ENCODE measurements around the gene TANC1. TPM values are rescaled to one million over a fixed set of nuclear protein-coding genes. Genes with fewer than 3 reads are reported as not detected.

TANC1 gene
- total RNA-seq (under 1 TPM; 0.41 to 0.47 TPM), total RNA-seq (0 to 2.9 (median 1.0) reads per million in 172 experiments)
- polyA plus RNA-seq (2013, experiment 1 of 2) = 0.43 TPM
- polyA plus RNA-seq (2013, experiment 2 of 2) = 0.79 TPM

DNA sequence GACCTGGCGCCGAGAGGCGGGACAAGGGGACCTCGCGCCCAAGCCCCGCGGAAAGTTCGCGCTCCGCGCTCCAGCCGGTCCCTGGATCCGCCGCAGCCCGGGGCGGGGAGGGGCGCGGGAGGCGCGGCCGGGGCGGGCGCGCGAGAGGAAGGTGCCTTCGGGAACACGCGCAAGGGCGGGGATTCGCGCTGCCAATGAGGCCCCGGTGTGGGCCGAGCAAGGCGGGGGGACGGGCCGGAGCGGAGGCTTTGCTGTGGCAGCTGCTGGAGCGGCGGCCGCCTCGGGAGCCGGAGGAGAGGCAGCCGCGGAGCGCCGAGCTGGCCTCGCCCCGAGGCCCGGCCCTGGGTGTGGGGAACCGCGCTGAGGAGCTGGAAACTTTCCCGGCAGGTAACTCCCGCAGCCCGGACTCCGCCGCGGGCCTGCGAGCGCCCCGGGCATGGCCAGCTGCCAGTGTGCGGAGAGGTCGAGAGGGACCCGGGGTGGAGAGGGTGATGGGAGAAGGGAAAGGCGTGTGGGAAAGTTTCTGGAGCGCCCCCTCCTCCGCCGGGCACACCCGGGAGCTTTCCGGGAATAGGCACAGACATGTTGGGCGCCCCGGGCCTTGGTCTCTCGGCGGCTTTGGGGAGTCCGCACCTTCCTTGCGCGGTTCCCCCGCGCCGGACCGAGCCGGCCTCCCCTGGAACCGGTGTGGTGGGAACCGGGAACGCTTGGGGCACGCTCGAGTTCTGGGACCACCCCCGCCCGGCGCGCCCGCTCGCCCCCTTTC is at the start of gene TANC1:
TSS of gene TANC1 (plus strand) at position 245 of the 766 bp plus-strand sequence. CDS start 97,271 bp downstream, outside the sequence.
- peak within 1 kb of the TSS; percentile 81 for H3K4me3 Mint-ChIP-seq
- Histone ChIP-seq H3K4me1 (ENCODE audit: insufficient read depth, low read length) (peaks cover 23% of the 10 kb centered on the region), H3K27me3 (ENCODE audit: control insufficient read depth in 1 of 2, insufficient read depth in 2 of 2, low read length in 2 of 2) (peaks cover 28 to 44% of the 10 kb centered on the region in 2 experiments), H3K4me3 (ENCODE audit: low read length) (peak within 1 kb of the TSS; percentile 55), H3K36me3 (ENCODE audit: insufficient read depth, low read length) (no peaks in the 10 kb centered on the region), H3K9me3 (ENCODE audit: control insufficient read depth in 1 of 2, insufficient read depth in 1 of 2, low read length in 2 of 2) (no peaks in the 10 kb centered on the region), H3K27ac (ENCODE audit: low read depth in 1 of 2, low read length in 2 of 2) (no peak within 1 kb of the TSS)
- H3K27me3 Mint-ChIP-seq = peaks cover 58% of the 10 kb centered on the region
- POLR2A ChIA-PET = no interaction called here
- peak in 12 of 14 experiments; percentile 2 to 70 (median 38) for DNase-seq
- no peaks in the 10 kb centered on the region for H3K36me3 Mint-ChIP-seq (ENCODE audit: low read depth)
- no peak within 1 kb of the TSS for H3K27ac Mint-ChIP-seq
- CTCF ChIA-PET = no interaction called here
- no peaks in the 10 kb centered on the region for H3K9me3 Mint-ChIP-seq
- TF ChIP-seq, protein P1, sequence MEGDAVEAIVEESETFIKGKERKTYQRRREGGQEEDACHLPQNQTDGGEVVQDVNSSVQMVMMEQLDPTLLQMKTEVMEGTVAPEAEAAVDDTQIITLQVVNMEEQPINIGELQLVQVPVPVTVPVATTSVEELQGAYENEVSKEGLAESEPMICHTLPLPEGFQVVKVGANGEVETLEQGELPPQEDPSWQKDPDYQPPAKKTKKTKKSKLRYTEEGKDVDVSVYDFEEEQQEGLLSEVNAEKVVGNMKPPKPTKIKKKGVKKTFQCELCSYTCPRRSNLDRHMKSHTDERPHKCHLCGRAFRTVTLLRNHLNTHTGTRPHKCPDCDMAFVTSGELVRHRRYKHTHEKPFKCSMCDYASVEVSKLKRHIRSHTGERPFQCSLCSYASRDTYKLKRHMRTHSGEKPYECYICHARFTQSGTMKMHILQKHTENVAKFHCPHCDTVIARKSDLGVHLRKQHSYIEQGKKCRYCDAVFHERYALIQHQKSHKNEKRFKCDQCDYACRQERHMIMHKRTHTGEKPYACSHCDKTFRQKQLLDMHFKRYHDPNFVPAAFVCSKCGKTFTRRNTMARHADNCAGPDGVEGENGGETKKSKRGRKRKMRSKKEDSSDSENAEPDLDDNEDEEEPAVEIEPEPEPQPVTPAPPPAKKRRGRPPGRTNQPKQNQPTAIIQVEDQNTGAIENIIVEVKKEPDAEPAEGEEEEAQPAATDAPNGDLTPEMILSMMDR (IDR thresholded peaks at IDR 0.05) = no peak
- intact Hi-C loops (cut with DNase I, micrococcal nuclease) = no loop called here
- peak; percentile 76 for ATAC-seq (ENCODE audit: poor library complexity)
- H3K4me1 Mint-ChIP-seq (ENCODE audit: low read depth) = peaks cover 16% of the 10 kb centered on the region

DNA sequence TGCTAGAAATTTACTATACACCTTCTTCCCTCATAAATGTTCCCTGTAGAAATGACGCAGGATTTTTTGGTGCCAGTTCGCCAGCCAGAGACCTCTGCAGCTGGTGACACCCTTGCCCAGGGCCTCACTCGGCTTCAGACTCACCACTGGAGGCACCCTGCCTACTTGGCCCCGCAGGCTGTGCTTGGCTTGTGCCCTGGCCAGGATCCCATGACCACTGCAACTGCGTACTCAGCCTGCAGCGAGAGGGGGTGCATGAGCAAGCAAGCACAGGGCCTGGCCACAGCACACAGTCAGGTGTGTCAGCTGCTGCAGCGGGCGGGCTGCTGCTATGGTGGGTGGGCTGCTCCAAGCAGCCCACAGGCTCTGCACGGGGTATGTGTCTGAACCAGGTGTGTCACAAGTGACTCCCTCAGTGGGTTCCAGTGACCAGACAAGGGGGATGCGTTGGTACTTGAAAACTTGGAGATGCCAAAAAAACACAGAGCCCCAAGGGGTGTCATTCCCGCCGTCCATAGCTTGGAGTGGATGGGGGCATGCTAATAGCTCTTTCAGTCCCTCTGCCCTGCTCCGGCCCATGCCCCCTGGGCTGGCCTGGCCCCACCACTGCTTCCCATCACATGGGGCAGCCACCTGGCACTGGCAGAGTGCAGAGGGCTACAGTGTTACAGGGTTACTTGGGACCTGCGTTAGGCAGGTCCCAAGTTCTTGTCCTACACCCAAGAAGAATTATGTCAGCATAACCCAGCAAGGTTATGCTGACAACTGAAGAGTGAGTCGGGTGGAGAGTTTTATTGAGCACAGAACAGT is 46.6 kb upstream of the TANC1 start:
- Histone ChIP-seq H3K36me3 (ENCODE audit: insufficient read depth, low read length) (no peaks in the 10 kb centered on the region), H3K4me3 (ENCODE audit: low read length) (no peak overlapping the region), H3K27ac (ENCODE audit: low read depth in 1 of 2, low read length in 2 of 2) (no peak overlapping the region), H3K4me1 (ENCODE audit: insufficient read depth, low read length) (no peaks in the 10 kb centered on the region), H3K27me3 (ENCODE audit: control insufficient read depth in 1 of 2, insufficient read depth in 2 of 2, low read length in 2 of 2) (no peaks in the 10 kb centered on the region), H3K9me3 (ENCODE audit: control insufficient read depth in 1 of 2, insufficient read depth in 1 of 2, low read length in 2 of 2) (no peaks in the 10 kb centered on the region)
- Mint-ChIP-seq H3K9me3 (no peaks in the 10 kb centered on the region), H3K36me3 (ENCODE audit: low read depth) (no peaks in the 10 kb centered on the region), H3K4me1 (ENCODE audit: low read depth) (no peaks in the 10 kb centered on the region), H3K27me3 (peaks cover 6% of the 10 kb centered on the region), H3K27ac (no peak overlapping the region), H3K4me3 (no peak overlapping the region)
- CTCF ChIA-PET = no interaction called here
- intact Hi-C loops (cut with DNase I, micrococcal nuclease) = no loop called here
- no peak for ATAC-seq (ENCODE audit: poor library complexity)
- DNase-seq = no peak
- TF ChIP-seq, protein P1 (IDR thresholded peaks at IDR 0.05) = no peak
- POLR2A ChIA-PET = no interaction called here

DNA sequence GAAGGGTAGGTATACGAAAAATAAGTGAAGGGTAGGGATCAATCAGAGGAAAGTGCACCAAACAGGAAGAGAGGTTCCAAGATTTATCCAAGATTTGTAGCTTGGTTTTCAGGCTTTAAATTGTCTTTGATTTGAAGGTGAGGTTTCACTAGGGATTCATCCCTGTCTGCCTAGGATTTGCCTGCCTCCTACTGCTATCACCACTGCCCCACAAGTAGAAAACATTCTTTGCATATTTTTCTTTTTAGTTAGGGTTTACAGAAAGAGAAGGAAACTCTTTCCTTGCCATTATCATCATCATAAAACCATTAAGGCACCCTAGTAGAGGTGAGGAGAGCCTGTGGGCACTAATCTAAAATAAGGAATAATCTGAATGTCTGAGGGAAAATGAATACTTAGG is 45.8 kb upstream of the TANC1 start:
- ATAC-seq (ENCODE audit: poor library complexity) = no peak
- Histone ChIP-seq H3K27me3 (ENCODE audit: control insufficient read depth in 1 of 2, insufficient read depth in 2 of 2, low read length in 2 of 2) (no peaks in the 10 kb centered on the region), H3K27ac (ENCODE audit: low read depth in 1 of 2, low read length in 2 of 2) (no peak overlapping the region), H3K4me3 (ENCODE audit: low read length) (no peak overlapping the region), H3K4me1 (ENCODE audit: insufficient read depth, low read length) (no peaks in the 10 kb centered on the region), H3K9me3 (ENCODE audit: control insufficient read depth in 1 of 2, insufficient read depth in 1 of 2, low read length in 2 of 2) (no peaks in the 10 kb centered on the region), H3K36me3 (ENCODE audit: insufficient read depth, low read length) (no peaks in the 10 kb centered on the region)
- peaks cover 6% of the 10 kb centered on the region for H3K27me3 Mint-ChIP-seq
- ChIA-PET POLR2A (no interaction called here), CTCF (no interaction called here)
- no peaks in the 10 kb centered on the region for H3K36me3 Mint-ChIP-seq (ENCODE audit: low read depth)
- intact Hi-C loops (cut with DNase I, micrococcal nuclease) = no loop called here
- no peak overlapping the region for H3K27ac Mint-ChIP-seq
- H3K4me1 Mint-ChIP-seq (ENCODE audit: low read depth) = no peaks in the 10 kb centered on the region
- no peak overlapping the region for H3K4me3 Mint-ChIP-seq
- no peak for DNase-seq
- TF ChIP-seq, protein P1 (IDR thresholded peaks at IDR 0.05) = no peak
- no peaks in the 10 kb centered on the region for H3K9me3 Mint-ChIP-seq

All from CD4-positive, alpha-beta T cell (primary cell).